Psoas muscle (tissue), 8 donors: ENCODE data around the gene CAMTA1. TPM values are rescaled to one million over a fixed set of nuclear protein-coding genes. Genes with fewer than 3 reads are reported as not detected.
"Not testable (repeated sequence)": the region's sequence is repeated elsewhere in the genome, so short reads cannot be mapped to it uniquely, and the experiment has no call there.

ENCODE experiments used
- ATAC-seq, 4 donors: fragments of 200-7000 bp; cut with Tn5 transposase; one replicate each; pipeline ENCODE4 v1.9.1; 2020; ENCODE audit warnings: moderate library complexity in 3 of 4, mild to moderate bottlenecking in 2 of 4
- DNase-seq, 2 donors: peaks; one replicate each; pipeline ENCODE4 v3.0.0-alpha.2; 2020
- H3K27ac ChIP-seq: fragments of 200-600 bp; one replicate; pipeline ENCODE4 v1.8.0; 2022
- H3K27me3 ChIP-seq, 3 donors: fragments of 200-600 bp in 1 of 3; one replicate each; pipeline versions ENCODE4 v1.6.1 to v1.8.0; 2013 to 2022; ENCODE audit warnings: low read length in 2 of 3, mild to moderate bottlenecking in 2 of 3, moderate library complexity in 1 of 3; ENCODE audit not compliant: insufficient read depth in 3 of 3
- H3K36me3 ChIP-seq, 2 donors: fragments of 200-600 bp in 1 of 2; one replicate each; pipeline versions ENCODE4 v1.6.1 to v1.8.0; 2013 to 2022; ENCODE audit warnings: low read depth in 1 of 2, mild to moderate bottlenecking in 1 of 2, moderate library complexity in 1 of 2; ENCODE audit not compliant: insufficient read depth in 1 of 2
- H3K4me1 ChIP-seq: fragments of 200-600 bp; one replicate; pipeline ENCODE4 v1.8.0; 2022
- H3K4me3 ChIP-seq: fragments of 200-600 bp; one replicate; pipeline ENCODE4 v1.8.0; 2022; ENCODE audit warnings: mild to moderate bottlenecking
- H3K9me3 ChIP-seq: fragments of 200-600 bp; one replicate; pipeline ENCODE4 v1.8.0; 2022
- WGBS, 3 donors: extraction: QIAGEN DNeasy Blood & Tissue Kit; methylation state at CpG; one replicate each; pipeline versions ENCODE4 v1.1.6 to v1.1.7; 2013; 5-methylcytosine and 5-hydroxymethylcytosine counted together
- intact Hi-C, 2 donors: fragments of 100-400 bp; cut with DNase I; formaldehyde crosslinking; loops; one replicate each; pipeline versions ENCODE4 v1.11.0 to v1.14.2; 2022
- polyA plus RNA-seq, 3 donors: library from polyadenylated mRNA; stranded (reverse); fragments of 200-250 nt; gene quantifications; one replicate each; pipeline ENCODE4 v1.2.3, GENCODE V29; 2013
- total RNA-seq, 4 donors: library from RNA; stranded (reverse); fragmentation: NEBNext Ultra II Directional in 2 of 4; extraction: Animal tissue kit (Norgen Biotek cat#: 25700) in 2 of 4; gene quantifications; one replicate each; pipeline versions ENCODE4 v1.2.1 to v1.2.4, GENCODE V29; 2021 to 2023
- TF ChIP-seq, protein P1 (sequence below): fragments of 200-600 bp; IDR thresholded peaks from one replicate; pipeline ENCODE4 v1.8.0; 2022; ENCODE audit warnings: antibody characterized with exemption
- donor health status: healthy with polysubstance abuse.
- donor health status: DM: no; HTN: no; CAD: no; lungs with moderate emphysema.
- donor health status: Bipolar disorder and iron deficiency.
- donor health status: healthy.
- donor health status: DM: yes; HTN: yes; CAD: no.
- donor health status: DM: no; HTN: no; CAD: no.
- donor health status: DM: no; HTN: no; CAD: no.
- donor health status: DM: yes; HTN: yes; CAD: no.

Gene CAMTA1
- total and polyA plus RNA-seq, 7 donors = 64.6 to 206 (median 76.5) TPM

- 66 to 81% (median 71%) methylated on average over 3 of the region's 3 CpGs for WGBS, 3 donors
- Histone ChIP-seq H3K4me3 (no peak overlapping the region), H3K27ac (no peak overlapping the region), H3K27me3 (peaks cover 0 to 5% (median 0%) of the 10 kb centered on the region in 3 donors), H3K4me1 (no peaks in the 10 kb centered on the region), H3K36me3 (no peaks in the 10 kb centered on the region), H3K9me3 (no peaks in the 10 kb centered on the region)
- DNase-seq = no peak
- no peak for ATAC-seq
- intact Hi-C loops = no loop called here
- TF ChIP-seq, protein P1, sequence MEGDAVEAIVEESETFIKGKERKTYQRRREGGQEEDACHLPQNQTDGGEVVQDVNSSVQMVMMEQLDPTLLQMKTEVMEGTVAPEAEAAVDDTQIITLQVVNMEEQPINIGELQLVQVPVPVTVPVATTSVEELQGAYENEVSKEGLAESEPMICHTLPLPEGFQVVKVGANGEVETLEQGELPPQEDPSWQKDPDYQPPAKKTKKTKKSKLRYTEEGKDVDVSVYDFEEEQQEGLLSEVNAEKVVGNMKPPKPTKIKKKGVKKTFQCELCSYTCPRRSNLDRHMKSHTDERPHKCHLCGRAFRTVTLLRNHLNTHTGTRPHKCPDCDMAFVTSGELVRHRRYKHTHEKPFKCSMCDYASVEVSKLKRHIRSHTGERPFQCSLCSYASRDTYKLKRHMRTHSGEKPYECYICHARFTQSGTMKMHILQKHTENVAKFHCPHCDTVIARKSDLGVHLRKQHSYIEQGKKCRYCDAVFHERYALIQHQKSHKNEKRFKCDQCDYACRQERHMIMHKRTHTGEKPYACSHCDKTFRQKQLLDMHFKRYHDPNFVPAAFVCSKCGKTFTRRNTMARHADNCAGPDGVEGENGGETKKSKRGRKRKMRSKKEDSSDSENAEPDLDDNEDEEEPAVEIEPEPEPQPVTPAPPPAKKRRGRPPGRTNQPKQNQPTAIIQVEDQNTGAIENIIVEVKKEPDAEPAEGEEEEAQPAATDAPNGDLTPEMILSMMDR = no peak
Observed at GRCh38 chr1:7327849-7328248, 542.6 kb downstream of the CAMTA1 start.

- no peaks in the 10 kb centered on the region for H3K36me3 ChIP-seq
- intact Hi-C loops = no loop called here
- DNase-seq = no peak
- TF ChIP-seq, protein P1 = no peak
- no peaks in the 10 kb centered on the region for H3K4me1 ChIP-seq
- H3K4me3 ChIP-seq = no peak overlapping the region
- H3K27ac ChIP-seq = no peak overlapping the region
- ATAC-seq = no peak
- H3K27me3 ChIP-seq = peaks cover 0 to 10% (median 0%) of the 10 kb centered on the region in 3 donors
- no peaks in the 10 kb centered on the region for H3K9me3 ChIP-seq
- 77 to 81% (median 80%) methylated on average over 15 of the region's 15 CpGs for WGBS, 3 donors
Observed at GRCh38 chr1:7329868-7330615, 544.8 kb downstream of the CAMTA1 start.

DNA sequence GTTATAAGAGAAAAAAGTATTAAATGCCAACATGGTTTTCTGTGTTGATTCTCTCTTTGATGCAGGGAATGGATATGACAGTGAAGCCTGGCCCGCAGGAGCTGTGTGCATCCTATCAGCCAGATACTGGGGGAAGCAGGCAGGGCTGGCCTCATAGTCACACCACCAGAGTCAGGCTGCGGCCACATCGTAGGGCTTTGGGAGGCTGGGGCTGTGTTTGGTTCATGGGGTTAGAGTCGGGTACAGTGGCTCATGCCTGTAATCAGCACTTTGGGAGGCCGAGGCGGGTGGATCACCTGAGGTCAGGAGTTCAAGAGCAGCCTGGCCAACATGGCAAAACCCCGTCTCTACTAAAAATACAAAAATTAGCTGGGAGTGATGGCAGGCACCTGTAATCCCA, 545.5 kb downstream of the CAMTA1 start:
- DNase-seq, H3K4me3 ChIP-seq, ATAC-seq, H3K27ac ChIP-seq, intact Hi-C loops, H3K36me3 ChIP-seq, H3K4me1 ChIP-seq, H3K27me3 ChIP-seq, H3K9me3 ChIP-seq: not testable (repeated sequence)
- WGBS, 3 donors = 91 to 99% (median 96%) methylated on average over 7 of the region's 7 CpGs

GRCh38 chr1:7331926-7332535, 546.8 kb downstream of the CAMTA1 start:
- intact Hi-C loops = no loop called here
- Histone ChIP-seq H3K27ac (no peak overlapping the region), H3K4me3 (no peak overlapping the region), H3K27me3 (peaks cover 0 to 5% (median 0%) of the 10 kb centered on the region in 3 donors), H3K4me1 (no peaks in the 10 kb centered on the region), H3K36me3 (no peaks in the 10 kb centered on the region), H3K9me3 (no peaks in the 10 kb centered on the region)
- DNase-seq (no peak), ATAC-seq (no peak)
- TF ChIP-seq, protein P1 = no peak
- 50 to 57% (median 55%) methylated on average over 9 of the region's 9 CpGs for WGBS, 3 donors

DNA sequence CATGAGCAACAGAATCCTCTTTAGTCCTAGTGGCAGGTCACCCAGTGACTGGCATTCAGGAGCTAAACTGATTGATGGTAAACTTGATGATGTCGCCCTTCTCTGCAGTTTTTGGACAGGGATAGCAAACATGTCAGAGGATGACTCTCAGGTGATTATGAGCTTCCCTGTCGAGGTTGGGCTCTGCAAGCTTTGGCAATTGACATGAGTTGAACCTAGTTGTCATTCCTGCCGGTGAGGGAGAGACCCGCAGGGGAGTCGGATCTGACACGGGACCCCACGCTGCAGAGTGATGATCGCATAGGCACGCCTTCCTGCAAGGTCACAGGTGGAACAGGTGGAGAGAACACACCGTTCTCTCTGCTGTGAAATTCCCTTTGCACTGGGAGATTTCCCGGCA, 547.8 kb downstream of the CAMTA1 start:
- 81 to 86% (median 84%) methylated on average over 11 of the region's 11 CpGs for WGBS, 3 donors
- DNase-seq (no peak), ATAC-seq (no peak)
- Histone ChIP-seq H3K36me3 (no peaks in the 10 kb centered on the region), H3K27me3 (peaks cover 0 to 5% (median 1%) of the 10 kb centered on the region in 3 donors), H3K4me3 (no peak overlapping the region), H3K4me1 (no peaks in the 10 kb centered on the region), H3K9me3 (no peaks in the 10 kb centered on the region), H3K27ac (no peak overlapping the region)
- intact Hi-C loops = no loop called here
- TF ChIP-seq, protein P1 = no peak
